HG02571 (cell line): ENCODE measurements around the gene SPINT2.

Experiments used
- ATAC-seq: cut with Tn5 transposase; IDR thresholded peaks from one replicate; pipeline ENCODE4 v1.9.1; 2021; ENCODE audit warnings: mild to moderate bottlenecking, moderate library complexity; ENCODE audit not compliant: unreplicated experiment

Gene SPINT2

DNA sequence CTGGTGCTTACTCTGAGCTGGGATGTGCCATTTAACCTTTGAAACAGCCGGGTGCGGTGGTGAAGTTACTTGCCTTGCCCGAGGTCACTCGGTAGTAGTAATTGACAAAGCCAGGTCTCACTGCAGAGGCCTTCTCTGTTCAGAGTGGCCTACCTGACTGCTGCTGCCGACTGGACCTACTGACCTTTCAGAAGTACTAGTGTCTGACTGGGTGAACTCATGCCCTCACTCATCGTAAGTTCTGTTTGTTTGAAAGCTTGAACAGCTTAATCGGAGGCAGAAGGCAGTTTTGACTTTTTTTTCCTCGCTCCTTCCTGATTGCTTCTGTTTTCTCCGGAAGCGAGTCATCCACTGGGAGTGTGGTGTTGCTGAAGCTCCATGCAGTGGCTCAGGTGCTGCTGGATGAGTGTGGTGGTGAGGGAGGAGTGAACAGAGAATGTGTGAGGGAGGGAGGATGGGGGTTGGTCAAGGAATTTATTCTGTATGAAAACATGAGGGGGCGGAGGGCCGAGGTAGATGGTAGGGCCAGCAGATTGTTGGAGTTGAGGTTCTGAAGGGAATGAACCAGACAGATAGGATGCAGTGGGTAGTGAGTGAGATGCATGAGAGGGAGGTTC is 2.7 kb downstream of the SPINT2 start:
- ATAC-seq: no peak

GRCh38 chr19:38267761-38268483 is 3.5 kb downstream of the SPINT2 start:
- no peak for ATAC-seq

- no peak for ATAC-seq
Measured at GRCh38 chr19:38268539-38268938, 4.2 kb downstream of the SPINT2 start.

DNA sequence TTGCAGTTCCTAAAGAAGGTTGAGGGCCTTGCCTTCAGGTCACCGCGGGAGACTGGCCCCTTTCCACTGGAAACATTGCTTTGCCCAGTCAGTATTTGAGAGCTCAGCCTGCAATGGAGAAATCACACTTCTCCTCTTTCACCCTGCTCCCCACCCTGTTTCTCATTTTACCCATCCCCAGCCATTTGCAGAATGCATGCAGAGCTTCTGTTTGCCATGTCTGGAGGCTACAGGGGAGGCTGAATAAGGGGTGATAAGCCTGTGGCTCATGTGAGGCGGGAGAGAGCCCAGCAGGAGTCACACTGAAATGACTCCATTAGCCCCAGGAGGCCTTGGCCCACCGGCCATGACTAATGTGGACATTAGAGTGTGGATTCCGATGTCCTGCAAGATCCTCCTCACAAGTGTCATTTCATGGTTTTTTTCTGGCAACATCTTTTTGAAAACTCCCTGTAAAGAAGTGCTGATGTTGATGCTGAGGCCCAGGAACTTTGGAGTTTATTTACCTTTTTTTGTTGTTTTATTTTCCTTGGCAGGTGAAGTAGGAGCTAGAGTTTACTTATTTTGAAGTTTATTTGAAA is 6.3 kb downstream of the SPINT2 start:
- no peak for ATAC-seq

DNA sequence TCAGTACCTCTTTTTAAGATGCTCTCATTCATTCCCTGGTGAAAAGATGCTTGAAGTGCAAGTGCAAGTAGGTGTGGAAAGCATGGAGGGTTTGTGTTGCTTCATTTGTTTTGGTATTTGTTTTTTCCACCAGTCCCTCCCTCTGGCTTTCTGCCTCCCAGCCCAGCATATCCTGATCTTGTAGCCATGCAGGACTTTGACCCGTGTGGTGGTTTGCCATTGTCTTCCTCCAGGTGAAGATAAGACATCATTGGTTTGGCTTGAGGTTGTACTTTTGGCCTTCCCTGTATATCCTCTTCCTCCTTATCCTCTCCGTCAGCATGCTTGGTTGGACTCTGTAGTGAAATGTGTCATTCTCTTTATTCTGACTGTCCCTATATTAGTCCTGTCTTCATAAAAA is 9.1 kb downstream of the SPINT2 start:
- ATAC-seq: no peak

DNA sequence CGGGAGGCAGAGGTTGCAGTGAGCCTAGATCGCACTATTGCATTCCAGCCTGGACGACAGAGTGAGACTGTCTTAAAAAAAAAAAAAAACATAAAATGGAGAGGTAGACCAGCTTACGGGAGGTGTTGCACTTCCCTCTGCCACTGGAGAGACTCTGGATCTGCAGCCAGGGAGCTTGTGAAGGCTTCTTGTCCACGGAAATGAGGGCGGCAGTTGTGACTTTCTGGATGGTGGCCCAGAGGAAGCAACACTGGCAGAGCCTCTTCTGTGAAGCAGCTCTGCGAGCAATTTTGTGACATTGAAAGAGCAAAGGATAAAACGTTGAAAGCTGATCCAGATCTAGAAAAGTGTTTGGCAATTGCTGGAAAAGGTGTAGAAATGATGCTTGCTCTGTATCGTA is 10.4 kb downstream of the SPINT2 start:
- ATAC-seq: no peak

DNA sequence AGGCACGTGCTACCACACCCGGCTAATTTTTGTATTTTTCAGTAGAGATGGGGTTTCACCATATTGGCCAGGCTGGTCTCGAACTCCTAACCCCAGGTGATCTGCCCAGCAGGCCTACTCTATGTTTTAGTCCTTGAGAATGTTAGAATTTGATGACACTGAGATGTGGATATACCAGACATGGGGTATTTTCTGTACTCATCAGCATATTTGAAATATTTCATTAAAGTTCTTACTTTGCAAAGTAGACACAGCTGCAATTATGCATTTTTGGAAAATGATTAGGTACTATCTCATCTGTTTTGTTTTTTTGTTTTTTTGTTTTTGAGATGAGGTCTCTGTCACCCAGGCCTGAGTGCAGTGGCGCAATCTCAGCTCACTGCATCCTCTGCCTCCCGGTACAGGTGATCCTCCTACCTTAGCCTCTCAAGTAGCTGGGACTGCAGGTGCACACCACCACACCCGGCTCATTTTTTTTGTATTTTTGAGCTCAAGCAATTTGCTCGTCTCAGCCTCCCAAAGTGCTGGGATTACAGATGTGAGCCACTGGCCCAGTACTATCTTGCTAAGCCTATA is 12.7 kb downstream of the SPINT2 start:
- no peak for ATAC-seq

DNA sequence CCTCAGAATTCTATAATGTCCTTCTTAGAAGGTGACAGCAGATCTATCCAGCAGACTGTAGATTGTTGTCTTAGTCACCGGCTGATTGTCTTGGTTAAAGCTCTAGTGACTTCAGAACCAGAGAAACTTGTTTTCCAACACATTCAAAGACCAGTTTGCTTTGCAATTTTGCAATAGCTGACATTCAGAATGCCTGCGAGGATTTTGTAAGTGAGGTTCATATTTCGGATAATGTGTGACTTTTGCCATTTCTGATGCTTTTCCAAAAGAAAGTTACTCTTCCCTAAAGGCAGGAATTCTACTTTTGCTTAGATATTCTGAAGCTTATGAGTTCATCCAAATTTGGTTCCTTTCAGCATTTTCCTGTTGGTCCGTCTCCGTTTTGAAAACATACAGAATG is 13.2 kb downstream of the SPINT2 start:
- no peak for ATAC-seq

GRCh38 chr19:38277969-38278680 is 13.8 kb downstream of the SPINT2 start:
- no peak for ATAC-seq

- ATAC-seq: no peak
Measured at GRCh38 chr19:38278751-38279150, 14.4 kb downstream of the SPINT2 start.

DNA sequence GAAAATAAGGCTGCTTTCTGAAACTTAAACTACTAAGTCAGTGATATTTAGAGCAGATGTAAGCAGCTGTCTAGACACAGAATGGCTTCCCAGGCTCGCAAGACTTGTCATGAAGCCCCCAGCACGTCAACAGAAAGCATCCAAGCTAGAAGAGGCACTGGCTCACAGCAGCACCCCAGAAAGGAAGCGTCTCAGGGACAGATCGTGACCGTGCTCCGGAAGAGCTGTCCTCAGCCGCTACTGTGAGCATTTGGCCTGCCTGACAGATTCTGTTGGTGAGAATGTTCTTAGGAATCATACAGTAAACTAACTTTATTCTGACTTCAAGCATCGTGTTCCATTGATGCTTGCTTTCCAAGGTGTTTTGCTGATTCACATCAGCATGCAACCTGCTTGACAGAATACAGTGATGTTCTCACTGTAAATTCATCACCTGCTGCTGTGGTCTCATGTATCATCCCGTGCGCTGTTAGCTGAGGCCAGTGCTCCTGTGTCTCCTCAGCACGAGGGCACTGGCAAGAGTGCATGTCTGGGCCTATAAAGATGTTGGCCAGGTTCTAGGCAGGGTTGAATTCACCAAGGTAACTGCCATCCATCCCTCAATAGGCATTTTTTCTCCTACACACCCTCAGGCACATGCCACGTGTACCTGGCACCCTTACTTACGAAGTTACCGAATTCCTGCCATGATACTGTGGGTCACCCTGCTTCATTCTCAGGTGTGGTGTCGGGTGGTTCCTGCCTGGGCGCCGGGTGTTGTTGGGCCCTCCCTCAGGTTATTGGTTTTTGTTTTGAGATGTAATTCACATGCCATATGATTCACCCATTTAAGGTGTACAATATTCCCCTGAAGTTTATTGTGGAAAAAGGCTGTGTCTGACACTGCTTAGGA is 15.9 kb downstream of the SPINT2 start:
- ATAC-seq: no peak

DNA sequence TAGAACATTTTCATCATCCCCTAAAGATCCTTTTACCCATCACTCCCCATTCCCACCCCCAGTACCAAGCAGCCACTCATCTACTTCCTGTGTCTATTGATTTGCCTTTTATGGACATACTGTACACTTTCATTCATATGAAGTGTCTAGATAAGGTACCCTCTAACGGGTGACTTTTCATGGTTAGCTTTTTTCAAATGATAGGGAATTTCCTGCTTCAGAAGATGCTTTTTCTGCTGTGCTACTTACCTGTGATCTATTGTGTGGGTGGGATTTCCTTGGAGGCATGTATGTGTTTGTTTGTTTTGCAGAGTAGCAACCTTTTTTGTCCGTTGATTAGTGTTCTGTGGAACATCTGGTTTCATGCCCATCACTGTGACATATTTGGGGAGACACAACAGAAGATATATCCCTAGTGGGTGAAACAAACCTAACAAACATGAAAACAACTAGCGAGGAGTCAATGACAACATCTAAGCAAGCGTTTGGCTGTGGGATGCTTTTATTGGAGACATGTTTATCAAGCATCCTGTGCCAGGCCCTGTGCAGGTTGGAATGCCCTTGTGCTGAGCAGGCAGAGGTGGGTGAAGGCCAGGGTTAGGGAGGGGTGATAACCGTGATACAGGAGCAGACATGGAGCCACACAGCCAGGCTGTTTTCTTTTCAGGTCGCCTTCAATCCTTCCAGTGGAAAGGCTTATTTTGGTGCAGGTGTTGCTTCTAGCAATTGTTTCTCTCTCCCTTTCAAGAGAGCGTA is 17.6 kb downstream of the SPINT2 start:
- no peak for ATAC-seq

DNA sequence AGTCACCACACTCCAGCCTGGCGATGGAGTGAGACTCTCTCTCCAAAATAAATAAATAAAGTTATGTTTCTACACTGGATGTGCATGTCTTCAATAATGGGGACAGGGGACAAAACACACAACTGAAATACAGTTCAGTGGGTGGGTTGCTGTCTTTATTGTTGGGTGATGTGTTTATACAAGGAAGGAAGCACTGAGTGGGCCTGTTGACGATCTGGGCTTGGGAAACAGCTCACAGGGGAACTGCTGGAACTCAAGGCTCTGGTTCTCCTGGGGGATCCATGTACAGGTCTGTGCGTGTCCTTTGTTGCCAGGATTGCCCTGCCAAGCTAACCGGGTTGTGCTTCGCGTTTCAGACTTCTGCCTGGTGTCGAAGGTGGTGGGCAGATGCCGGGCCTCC is 18.9 kb downstream of the SPINT2 start:
- no peak for ATAC-seq

DNA sequence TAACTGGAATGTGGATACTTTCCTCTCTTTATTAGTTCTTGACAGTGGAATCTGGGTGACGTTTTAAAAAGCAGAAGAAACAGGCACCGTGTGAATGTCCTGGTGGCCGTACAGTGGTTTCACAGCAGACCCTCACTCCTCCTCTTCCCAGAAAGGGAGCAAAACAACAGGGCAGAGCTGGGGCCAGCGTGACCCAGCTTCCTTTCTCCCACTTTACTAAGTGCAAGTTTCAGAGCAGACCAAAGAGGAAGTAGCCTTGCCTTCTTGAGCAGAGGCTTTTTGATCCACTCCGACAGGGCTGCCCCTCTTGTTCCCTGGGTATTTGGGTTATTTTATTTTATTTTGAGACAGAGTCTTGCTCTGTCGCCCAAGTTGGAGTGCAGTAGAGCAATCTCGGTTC is 20.0 kb downstream of the SPINT2 start:
- ATAC-seq: no peak

DNA sequence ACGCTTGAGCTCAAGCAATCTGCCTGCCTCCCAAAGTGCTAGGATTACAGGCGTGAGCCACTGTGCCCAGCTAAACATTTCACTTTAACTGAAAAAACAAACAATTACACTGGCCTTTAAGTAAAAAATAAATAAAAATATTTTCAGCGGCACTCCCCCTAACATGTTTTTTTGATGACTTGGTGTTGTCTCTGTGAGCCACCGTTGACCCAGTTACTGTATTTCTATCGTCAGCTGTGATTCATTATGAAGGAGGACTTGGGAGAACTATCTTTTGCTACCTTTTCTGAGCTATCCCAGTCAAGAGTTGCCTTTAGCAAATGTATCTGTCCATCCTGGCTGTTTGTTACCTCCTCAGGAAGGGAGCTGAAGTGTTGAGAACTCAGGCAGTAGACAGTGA is 21.2 kb downstream of the SPINT2 start:
- no peak for ATAC-seq

- no peak for ATAC-seq
Measured at GRCh38 chr19:38287604-38288003, 23.2 kb downstream of the SPINT2 start.

DNA sequence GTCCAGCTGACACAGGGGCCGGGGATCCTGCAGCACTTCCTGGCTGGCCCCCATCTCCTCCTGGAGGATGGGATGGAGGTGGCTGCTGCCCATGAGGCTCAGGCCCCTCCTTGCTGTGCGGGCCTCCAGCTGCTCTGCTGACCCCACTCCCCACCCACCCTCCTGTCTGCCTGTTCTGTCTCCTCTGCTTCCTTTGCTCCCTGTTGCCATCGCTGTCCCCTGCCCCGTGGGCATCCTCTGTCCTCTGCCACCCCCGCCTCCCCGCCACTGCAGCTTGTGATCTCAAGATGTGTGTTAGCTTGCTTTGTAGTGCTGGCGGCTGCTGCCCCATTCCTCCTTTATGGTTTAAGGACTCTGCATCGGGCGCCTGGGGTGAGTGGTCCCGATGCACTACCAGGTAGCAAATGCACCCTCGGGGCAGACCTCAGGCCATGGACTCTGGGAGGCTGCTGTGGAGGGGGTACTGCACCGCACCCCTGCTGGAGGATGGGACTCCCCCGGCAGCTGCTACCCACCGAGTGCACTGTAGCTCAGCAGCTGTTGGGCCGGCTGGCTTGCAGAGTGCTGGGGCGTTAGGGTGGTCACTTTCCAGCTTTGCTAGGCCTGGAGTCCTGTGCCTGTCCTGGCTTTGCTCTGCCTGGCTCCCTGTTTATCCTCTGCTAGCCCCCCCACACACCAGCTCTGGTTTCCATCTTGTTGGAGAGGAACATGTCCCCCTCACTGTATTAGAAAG is 23.9 kb downstream of the SPINT2 start:
- ATAC-seq: no peak

DNA sequence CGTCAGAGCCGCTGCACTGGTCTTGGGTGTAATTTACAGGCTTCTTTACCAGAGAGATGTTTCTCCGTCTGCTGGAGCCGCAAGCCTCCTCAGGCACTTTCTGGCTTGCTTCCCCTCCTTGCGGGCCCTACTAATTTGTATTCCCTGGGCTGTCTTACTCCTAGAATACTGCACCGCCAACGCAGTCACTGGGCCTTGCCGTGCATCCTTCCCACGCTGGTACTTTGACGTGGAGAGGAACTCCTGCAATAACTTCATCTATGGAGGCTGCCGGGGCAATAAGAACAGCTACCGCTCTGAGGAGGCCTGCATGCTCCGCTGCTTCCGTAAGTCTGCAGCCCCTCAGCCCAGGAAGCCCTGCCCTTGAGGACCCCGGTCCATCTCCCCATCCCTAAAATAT is 25.6 kb downstream of the SPINT2 start:
- no peak for ATAC-seq

DNA sequence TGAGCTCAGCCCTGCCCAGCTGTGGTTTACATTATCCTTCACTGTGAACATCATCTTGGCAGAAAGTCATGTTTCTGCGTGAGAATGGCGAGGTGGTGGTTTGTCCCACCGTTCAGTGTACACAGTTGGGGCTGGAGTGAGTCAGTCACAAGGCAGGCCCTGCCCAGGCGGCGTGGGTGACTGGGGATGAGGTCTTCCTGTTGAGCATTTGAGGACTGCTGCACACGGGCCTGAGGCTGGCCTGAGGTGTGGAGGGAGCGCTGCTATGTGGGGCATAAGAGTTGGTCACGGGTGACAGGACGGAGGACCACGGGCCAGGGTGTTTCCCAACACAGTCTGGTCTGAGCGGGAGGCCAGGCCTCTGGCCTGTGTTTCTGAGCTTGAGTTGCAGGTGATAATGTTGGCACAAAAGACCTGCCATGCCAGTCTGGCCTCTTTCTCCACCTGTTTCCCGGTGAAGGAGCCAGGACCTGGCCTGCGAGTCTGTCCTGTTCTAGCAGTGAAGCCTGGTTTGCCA is 26.3 kb downstream of the SPINT2 start:
- no peak for ATAC-seq
